Measurements from ENCODE around the gene MIER3. TPM values are rescaled to one million over a fixed set of nuclear protein-coding genes. Genes with fewer than 3 reads are reported as not detected.

MIER3 gene
- total and polyA plus RNA-seq, 9 of the 15 experiments (the other 6 are each of a cell fraction or from before 2014, with no cell fraction given), result 4.1 to 29.3 (median 13.0) TPM

- ATAC-seq (no peak), FAIRE-seq (no peak), DNase-seq (ENCODE audit: extremely low read depth in 1 of 4, low spot score in 3 of 4) (no peak)
- H3K36me3 ChIP-seq (ENCODE audit: control insufficient read depth, insufficient read depth, low read length), result no peaks in the 10 kb centered on the region
- no peak overlapping the region for H2AFZ ChIP-seq (ENCODE audit: low read depth, low read length)
- no peaks in the 10 kb centered on the region for H3K9me3 ChIP-seq (replicated peaks; ENCODE audit: control insufficient read depth, insufficient read depth, low read depth, low read length)
- in situ Hi-C loops (cut with MboI) (no loop called here), intact Hi-C loops (cut with micrococcal nuclease) (no loop called here)
- no peak overlapping the region for H3K4me3 ChIP-seq
- H4K20me1 ChIP-seq (replicated peaks; ENCODE audit: control insufficient read depth, insufficient read depth, low read length), result no peaks in the 10 kb centered on the region
- WGBS (ENCODE audit: insufficient coverage, low coverage, missing lambda C conversion rate), result 2% methylated on average over 4 of the region's 4 CpGs
- POLR2A ChIA-PET, result no interaction called here
- peaks cover 9 to 19% of the 10 kb centered on the region in 2 experiments; a peak in 4 of 5 replicates for H3K27me3 ChIP-seq (ENCODE audit: control insufficient read depth in 2 of 2, insufficient read depth in 2 of 2, low read length in 2 of 2)
- CTCF ChIA-PET (ENCODE audit: low intra/inter-chr PET ratio), result no interaction called here
- no peaks in the 10 kb centered on the region for H3K79me2 ChIP-seq (ENCODE audit: control insufficient read depth, insufficient read depth, low read length)
- H3K9me1 ChIP-seq (ENCODE audit: control insufficient read depth, insufficient read depth, low read length), result no peaks in the 10 kb centered on the region
- H3K9ac ChIP-seq (ENCODE audit: insufficient read depth in 1 of 2, low read depth in 2 of 2, low read length in 2 of 2), result no peak overlapping the region
- H3K4me2 ChIP-seq (ENCODE audit: insufficient read depth, low read length), result no peak overlapping the region
- TF ChIP-seq ZBED1 (IDR thresholded peaks at IDR 0.05) (no peak), RAD21 (CRISPR knock-in tag; conservative IDR thresholded peaks at IDR 0.05 in 1 of 2, IDR thresholded peaks at IDR 0.05 in 1 of 2) (no peak), NFXL1 (CRISPR knock-in tag; IDR thresholded peaks at IDR 0.05) (no peak), ELK1 (CRISPR knock-in tag; IDR thresholded peaks at IDR 0.05) (no peak), NUFIP1 (IDR thresholded peaks at IDR 0.05; ENCODE audit: partially characterized antibody) (no peak), ETV6 (IDR thresholded peaks at IDR 0.05; ENCODE audit: borderline replicate concordance in 1 of 2, low read depth in 2 of 2, low read length in 1 of 2) (no peak), ETV6 (CRISPR knock-in tag; IDR thresholded peaks at IDR 0.05; ENCODE audit: borderline replicate concordance) (no peak), NR2F6 (CRISPR knock-in tag; IDR thresholded peaks at IDR 0.05) (no peak), AFF1 (IDR thresholded peaks at IDR 0.05; ENCODE audit: low read depth in 1 of 2, partially characterized antibody in 2 of 2) (no peak)
- BruUV-seq (replicated peaks), result no TSS peak
- no peaks in the 10 kb centered on the region for H3K4me1 ChIP-seq (replicated peaks in 1 of 2; ENCODE audit: control insufficient read depth in 2 of 2, insufficient read depth in 2 of 2, low read length in 2 of 2)
- H3K27ac ChIP-seq (ENCODE audit: extremely low read depth, low read depth, low read length), result no peak overlapping the region
Observed at GRCh38 chr5:56959326-56959725, 7.4 kb upstream of the MIER3 start.
